Activated T-helper 2 cell treated with anti-CD3 and anti-CD28 coated beads, Interferon-gamma antibody, Interleukin-2, Interleukin-4, amounts not matched to agents 10 μg/mL and 5 μg/mL and 100 μg/mL, durations not matched to agents 14 hours and 24 hours and 36 hours (primary cell): ENCODE measurements around the gene SERPINB6. TPM values are rescaled to one million over a fixed set of nuclear protein-coding genes. Genes with fewer than 3 reads are reported as not detected.
"Not testable (repeated sequence)": the region's sequence is repeated elsewhere in the genome, so short reads cannot be mapped to it uniquely, and the experiment has no call there.

Experiments used
- DNase-seq: peaks from one replicate; pipeline ENCODE4 v3.0.0; 2021; ENCODE audit warnings: low spot score
- H3K27ac Mint-ChIP-seq: one replicate; pipeline ENCODE4 v1.8.0; 2021; ENCODE audit warnings: mixed read lengths
- H3K27me3 Mint-ChIP-seq: one replicate; pipeline ENCODE4 v1.8.0; 2021; ENCODE audit warnings: low read depth, mixed read lengths
- H3K36me3 Mint-ChIP-seq: one replicate; pipeline ENCODE4 v1.8.0; 2021; ENCODE audit warnings: low read depth, mixed read lengths
- H3K4me1 Mint-ChIP-seq: one replicate; pipeline ENCODE4 v1.8.0; 2021; ENCODE audit warnings: low read depth, mixed read lengths
- H3K4me3 Mint-ChIP-seq: one replicate; pipeline ENCODE4 v1.8.0; 2021; ENCODE audit warnings: low read depth, mild to moderate bottlenecking, moderate library complexity, mixed read lengths
- H3K9me3 Mint-ChIP-seq: one replicate; pipeline ENCODE4 v1.8.0; 2021; ENCODE audit warnings: mixed read lengths
- intact Hi-C: fragments of 100-400 bp; cut with micrococcal nuclease; formaldehyde crosslinking; loops from one replicate; pipeline ENCODE4 v1.15.1; 2023
- total RNA-seq: library from RNA; stranded (reverse); gene quantifications from 2 replicates; pipeline ENCODE4 v1.2.3, GENCODE V29; 2022

The SERPINB6 gene
- total RNA-seq, 1 donor from 2014 or later, result 72.0 TPM

DNA sequence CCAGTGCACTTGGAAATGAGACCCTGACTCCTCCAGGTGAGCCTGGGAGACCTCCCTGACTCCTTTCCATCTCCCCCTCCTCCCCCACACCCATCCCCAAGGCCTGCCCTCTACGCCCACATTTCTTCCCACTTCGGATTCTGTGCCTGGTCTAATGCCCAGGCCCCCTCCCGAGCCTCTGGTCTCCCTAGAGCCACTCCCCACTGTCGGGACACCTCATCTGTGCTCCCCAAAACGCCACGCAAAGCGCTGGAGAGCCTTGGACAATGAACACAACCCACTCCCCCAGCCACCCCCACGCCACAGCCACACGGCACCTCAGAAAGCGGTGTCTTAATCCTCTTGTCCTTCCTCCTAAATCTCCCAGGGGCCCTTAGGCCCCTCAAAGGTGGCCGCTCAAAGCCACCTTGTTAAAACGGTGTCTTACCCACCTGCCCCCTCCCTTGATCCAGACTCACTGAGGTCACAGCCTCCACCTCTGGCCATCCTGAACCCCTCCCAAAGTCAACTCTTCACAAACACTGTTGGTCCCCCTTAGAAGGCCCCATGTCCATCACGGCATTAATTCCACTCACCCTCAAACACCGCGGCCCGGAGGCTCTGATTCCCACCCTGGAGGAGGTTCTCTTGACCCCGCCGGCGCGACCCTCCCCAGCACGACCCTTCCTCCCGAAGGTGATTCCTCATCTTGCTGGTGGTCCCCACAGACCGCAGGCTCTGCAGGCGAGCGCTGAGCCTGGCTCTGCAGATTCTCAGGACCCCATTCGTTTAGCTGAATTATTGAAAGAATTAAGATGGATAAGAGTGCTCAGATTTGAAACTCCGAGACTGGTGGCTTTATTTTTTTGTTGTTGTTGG is 69.5 kb downstream of the SERPINB6 start:
- H3K27me3 Mint-ChIP-seq, H3K9me3 Mint-ChIP-seq, DNase-seq: not testable (repeated sequence)
- Mint-ChIP-seq H3K27ac (peak overlapping the region; percentile 92), H3K4me1 (peaks cover 47% of the 10 kb centered on the region), H3K4me3 (peak overlapping the region; percentile 99), H3K36me3 (peaks cover 58% of the 10 kb centered on the region)
- intact Hi-C loops, result loop anchor here (2.0 kb wide), 3 partner anchors 39 to 111 kb away; no protein-coding TSS in a partner anchor

DNA sequence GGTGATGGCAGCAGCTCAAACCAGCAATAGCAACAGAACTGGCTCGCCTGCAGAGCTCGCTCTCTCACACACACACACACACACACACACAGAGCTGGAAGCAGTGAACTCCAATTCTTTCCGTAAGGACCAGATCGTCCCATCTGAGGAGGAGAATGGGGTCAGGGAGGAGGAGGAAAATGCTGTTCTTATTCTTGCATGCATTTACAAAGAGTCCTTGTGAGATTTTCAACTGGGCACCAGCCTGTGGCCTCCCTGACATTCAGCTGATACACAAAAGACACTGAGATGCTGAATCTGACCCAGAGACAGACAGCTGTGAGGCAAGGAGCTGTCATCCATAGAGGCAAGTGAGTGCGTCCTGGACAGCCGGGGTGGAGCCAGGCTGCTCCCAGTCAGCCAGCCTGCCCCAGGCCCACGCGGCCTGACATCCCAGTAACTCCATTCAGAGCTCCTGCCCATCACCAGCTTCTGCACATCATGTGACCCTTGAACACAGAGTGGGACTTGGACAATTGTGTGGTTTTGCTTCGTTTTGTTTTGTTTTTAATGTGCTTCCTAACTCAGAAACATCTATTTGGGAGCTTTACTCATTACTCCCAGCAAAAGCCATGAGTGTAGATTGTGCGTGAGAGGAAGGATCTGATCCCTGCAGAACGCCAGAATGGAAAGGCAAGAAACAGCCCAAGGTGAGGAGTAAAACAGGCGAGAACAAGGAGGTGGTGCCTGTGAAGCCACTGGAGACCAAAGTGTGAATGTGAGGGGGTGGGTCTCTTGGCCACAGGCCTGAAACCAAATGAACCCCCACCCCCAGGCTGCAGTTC is 70.3 kb downstream of the SERPINB6 start:
- H3K4me1 Mint-ChIP-seq, result peaks cover 50% of the 10 kb centered on the region
- H3K4me3 Mint-ChIP-seq, result peak overlapping the region; percentile 99
- H3K9me3 Mint-ChIP-seq, result no peaks in the 10 kb centered on the region
- intact Hi-C loops, result loop anchor here (2.0 kb wide), 1 partner anchor 44 kb away; no protein-coding TSS in a partner anchor
- DNase-seq, result no peak
- peaks cover 64% of the 10 kb centered on the region for H3K36me3 Mint-ChIP-seq
- no peaks in the 10 kb centered on the region for H3K27me3 Mint-ChIP-seq
- peak overlapping the region; percentile 92 for H3K27ac Mint-ChIP-seq

DNA sequence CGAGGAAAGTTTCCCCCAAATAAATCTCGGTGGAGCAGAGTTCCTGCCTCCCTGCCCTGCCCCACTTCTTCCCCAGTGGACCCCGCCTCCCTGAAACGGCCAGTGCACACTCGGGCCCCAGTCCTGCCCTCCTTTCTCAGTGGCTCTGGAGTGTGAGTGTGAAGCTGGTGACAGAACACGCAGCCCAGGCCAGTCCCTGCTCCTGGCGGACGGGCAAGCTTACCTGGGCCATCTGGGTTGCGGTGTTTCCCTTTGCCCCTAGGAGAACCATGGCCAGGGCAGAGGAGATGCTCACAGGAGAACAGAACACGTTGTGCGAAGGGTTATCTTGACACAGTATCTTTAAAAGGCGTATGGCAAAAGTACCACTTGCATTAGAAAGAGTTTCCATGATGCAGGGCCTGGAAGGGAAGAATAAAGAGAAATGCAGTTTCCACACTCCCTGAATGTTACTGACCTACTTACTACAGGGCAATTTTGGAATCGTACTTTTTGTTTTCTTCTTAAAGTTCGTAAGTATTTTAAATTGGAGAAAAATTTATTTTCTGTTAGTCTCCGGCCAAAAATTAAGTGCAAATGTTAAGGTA is 71.1 kb downstream of the SERPINB6 start:
- Mint-ChIP-seq H3K27me3 (no peaks in the 10 kb centered on the region), H3K9me3 (no peaks in the 10 kb centered on the region), H3K4me1 (peaks cover 52% of the 10 kb centered on the region), H3K36me3 (peaks cover 70% of the 10 kb centered on the region), H3K27ac (peak overlapping the region; percentile 92), H3K4me3 (peak overlapping the region; percentile 99)
- intact Hi-C loops, result loop anchor here (2.0 kb wide), 1 partner anchor 44 kb away; no protein-coding TSS in a partner anchor
- no peak for DNase-seq

DNA sequence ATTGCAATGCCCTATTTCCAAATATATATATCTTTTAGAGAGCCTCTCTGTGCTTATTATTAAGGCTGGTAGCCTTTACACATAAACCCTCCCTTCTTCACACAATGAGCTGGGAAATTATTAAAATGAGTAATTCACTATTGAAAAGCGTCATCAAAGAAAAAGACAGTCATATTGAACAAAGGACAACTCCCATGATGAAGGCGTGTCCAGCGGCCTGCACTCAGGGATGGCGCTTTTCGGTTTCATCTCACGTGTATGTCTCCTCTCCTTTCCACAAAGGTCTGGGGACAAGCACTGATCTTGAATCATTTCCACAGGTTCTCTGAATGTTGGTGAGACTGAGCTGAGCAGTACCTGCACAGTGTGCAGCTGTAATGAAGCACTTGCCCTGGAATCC is 71.8 kb downstream of the SERPINB6 start:
- Mint-ChIP-seq H3K9me3 (no peaks in the 10 kb centered on the region), H3K27me3 (no peaks in the 10 kb centered on the region), H3K4me3 (peak overlapping the region; percentile 99), H3K27ac (peak overlapping the region; percentile 46), H3K4me1 (peaks cover 52% of the 10 kb centered on the region), H3K36me3 (peaks cover 77% of the 10 kb centered on the region)
- intact Hi-C loops, result loop anchor here (2.0 kb wide), 1 partner anchor 19 kb away; no protein-coding TSS in a partner anchor
- DNase-seq, result no peak

Other genes starting within 250 kb of the SERPINB6 start
- 0.21 and 0.23 TPM in 2 replicates for gene MYLK4, start 220.6 kb downstream of the SERPINB6 start, total RNA-seq
- 47.2 and 47.8 TPM in 2 replicates for gene WRNIP1, start 206.2 kb downstream of the SERPINB6 start, total RNA-seq
- 102 and 103 TPM in 2 replicates for gene SERPINB1, start 129.7 kb downstream of the SERPINB6 start, total RNA-seq
- 120 and 123 TPM in 2 replicates for gene SERPINB9, start 68.3 kb downstream of the SERPINB6 start, total RNA-seq
- gene NQO2, start 28.3 kb upstream of the SERPINB6 start, total RNA-seq, result 42.5 and 45.6 TPM in 2 replicates
- gene RIPK1, start 96.9 kb upstream of the SERPINB6 start, total RNA-seq, result 18.3 and 19.0 TPM in 2 replicates
- 12.1 and 15.8 TPM in 2 replicates for gene BPHL, start 147.1 kb upstream of the SERPINB6 start, total RNA-seq
- 7.2 and 7.4 TPM in 2 replicates for gene TUBB2A, start 186.0 kb upstream of the SERPINB6 start, total RNA-seq